T-helper 2 cell treated with Interferon-gamma antibody and Interleukin-4, amounts not matched to agents 5 μg/mL and 100 μg/mL, for 36 hours (primary cell): ENCODE measurements around the gene ZNF224.
"Not testable (repeated sequence)": the region's sequence is repeated elsewhere in the genome, so short reads cannot be mapped to it uniquely, and the experiment has no call there.

Experiments used
- DNase-seq: peaks from one replicate; pipeline ENCODE4 v3.0.0; 2021; ENCODE audit warnings: low spot score
- H3K27ac Mint-ChIP-seq: one replicate; pipeline ENCODE4 v1.8.0; 2021; ENCODE audit warnings: mild to moderate bottlenecking, mixed read lengths
- H3K27me3 Mint-ChIP-seq: one replicate; pipeline ENCODE4 v1.8.0; 2021; ENCODE audit warnings: low read depth, mixed read lengths
- H3K36me3 Mint-ChIP-seq: one replicate; pipeline ENCODE4 v1.8.0; 2021; ENCODE audit warnings: low read depth, mixed read lengths
- H3K4me1 Mint-ChIP-seq: one replicate; pipeline ENCODE4 v1.8.0; 2021; ENCODE audit warnings: low read depth, mixed read lengths
- H3K4me3 Mint-ChIP-seq: one replicate; pipeline ENCODE4 v1.8.0; 2022; ENCODE audit warnings: mild to moderate bottlenecking, moderate library complexity, mixed read lengths
- H3K9me3 Mint-ChIP-seq: one replicate; pipeline ENCODE4 v1.8.0; 2021; ENCODE audit warnings: mixed read lengths

Gene ZNF224

DNA sequence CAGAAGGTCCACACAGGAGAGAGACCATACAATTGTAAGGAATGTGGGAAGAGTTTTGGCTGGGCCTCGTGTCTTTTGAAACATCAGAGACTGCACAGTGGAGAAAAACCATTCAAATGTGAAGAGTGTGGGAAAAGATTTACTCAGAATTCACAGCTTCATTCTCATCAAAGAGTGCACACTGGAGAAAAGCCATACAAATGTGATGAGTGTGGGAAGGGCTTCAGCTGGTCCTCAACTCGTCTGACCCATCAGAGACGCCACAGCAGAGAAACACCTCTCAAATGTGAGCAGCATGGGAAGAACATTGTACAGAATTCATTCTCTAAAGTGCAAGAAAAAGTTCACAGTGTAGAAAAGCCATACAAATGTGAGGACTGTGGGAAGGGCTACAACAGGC is 13.6 kb downstream of the ZNF224 start:
- no peak overlapping the region for H3K27ac Mint-ChIP-seq
- H3K9me3 Mint-ChIP-seq, result peaks cover 68% of the 10 kb centered on the region
- peaks cover 8% of the 10 kb centered on the region for H3K4me1 Mint-ChIP-seq
- H3K27me3 Mint-ChIP-seq, result no peaks in the 10 kb centered on the region
- H3K36me3 Mint-ChIP-seq, result peaks cover 62% of the 10 kb centered on the region
- H3K4me3 Mint-ChIP-seq, result no peak overlapping the region
- DNase-seq, result no peak

DNA sequence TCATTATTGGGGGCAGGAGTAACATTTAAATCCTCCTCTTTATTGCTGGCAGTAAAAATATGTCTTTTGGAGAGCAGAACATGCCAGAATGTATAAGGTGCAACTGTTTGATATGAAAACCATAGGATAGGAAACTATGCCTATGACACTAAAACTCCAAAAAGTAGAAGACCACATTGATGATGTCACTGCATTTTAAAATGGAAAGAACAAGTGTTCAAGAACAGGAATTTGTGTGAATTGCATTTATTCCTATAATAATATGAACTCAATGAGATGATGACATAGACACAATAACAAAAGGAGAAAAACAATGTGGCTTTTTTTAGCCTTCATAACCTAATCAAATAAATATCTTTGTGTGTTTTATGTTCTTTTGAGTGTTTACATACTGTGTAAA is 15.3 kb downstream of the ZNF224 start:
- H3K9me3 Mint-ChIP-seq, result peaks cover 53% of the 10 kb centered on the region

GRCh38 chr19:44111910-44112463 is 17.8 kb downstream of the ZNF224 start:
- Mint-ChIP-seq H3K4me3 (peak overlapping the region; percentile 100), H3K9me3 (peaks cover 38% of the 10 kb centered on the region), H3K27ac (no peak overlapping the region), H3K36me3 (peaks cover 41% of the 10 kb centered on the region), H3K4me1 (peaks cover 15% of the 10 kb centered on the region), H3K27me3 (no peaks in the 10 kb centered on the region)
- DNase-seq, result no peak

More for the DNA sequence above, 15.3 kb downstream of the ZNF224 start:
- H3K27me3 Mint-ChIP-seq, result no peaks in the 10 kb centered on the region
- DNase-seq, result no peak
- peaks cover 49% of the 10 kb centered on the region for H3K36me3 Mint-ChIP-seq
- H3K27ac Mint-ChIP-seq, result no peak overlapping the region
- no peak overlapping the region for H3K4me3 Mint-ChIP-seq
- peaks cover 13% of the 10 kb centered on the region for H3K4me1 Mint-ChIP-seq

- Mint-ChIP-seq H3K4me1 (peaks cover 15% of the 10 kb centered on the region), H3K27ac (peak overlapping the region; percentile 92), H3K9me3 (peaks cover 30% of the 10 kb centered on the region), H3K36me3 (peaks cover 39% of the 10 kb centered on the region), H3K27me3 (no peaks in the 10 kb centered on the region), H3K4me3 (peak overlapping the region; percentile 100)
- no peak for DNase-seq
These were observed 18.6 kb downstream of the ZNF224 start for GRCh38 chr19:44112802-44113137.

DNA sequence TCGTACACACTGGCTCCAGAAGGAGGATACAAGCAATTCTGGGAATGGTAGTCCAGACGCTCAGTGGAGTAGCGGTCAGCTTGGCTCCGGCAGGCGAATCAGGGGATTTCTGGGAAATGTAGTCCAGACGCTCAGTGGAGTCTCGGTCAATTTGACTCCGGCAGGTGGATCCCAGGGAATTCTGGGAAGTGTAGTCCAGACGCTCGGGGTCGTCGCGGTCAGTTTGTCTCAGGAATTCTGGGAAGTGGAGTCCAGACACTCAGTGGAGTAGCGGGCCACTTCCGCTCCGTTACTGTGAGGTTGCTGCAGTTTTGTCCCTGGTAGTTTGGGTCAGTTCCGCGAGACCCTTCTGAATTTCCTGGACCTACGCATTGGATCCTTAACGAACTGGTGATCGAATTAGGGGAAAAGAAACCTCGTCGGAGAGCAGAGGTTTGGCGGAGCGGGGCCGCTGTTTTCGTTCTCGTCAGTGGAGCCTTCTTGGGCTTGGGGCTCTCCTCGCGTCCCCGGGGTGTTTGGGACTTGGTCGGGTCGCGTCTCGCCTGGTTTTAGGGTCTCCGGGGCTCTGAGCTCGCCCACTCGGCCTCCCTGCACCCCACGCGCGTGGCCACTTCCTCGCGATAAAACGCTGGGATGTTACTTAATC is 19.1 kb downstream of the ZNF224 start, which contains the start of gene ZNF225:
TSS of gene ZNF225 (plus strand) at position 262 of the 646 bp plus-strand sequence. CDS start 2,429 bp downstream, outside the sequence.
- Mint-ChIP-seq H3K27ac (peak within 1 kb of the TSS; percentile 92), H3K36me3 (peaks cover 38% of the 10 kb centered on the region), H3K4me3 (peak within 1 kb of the TSS; percentile 100), H3K4me1 (peaks cover 15% of the 10 kb centered on the region), H3K9me3 (peaks cover 26% of the 10 kb centered on the region), H3K27me3 (no peaks in the 10 kb centered on the region)
- DNase-seq, result peak; percentile 88

- DNase-seq, result no peak
- Mint-ChIP-seq H3K4me3 (peak overlapping the region; percentile 100), H3K4me1 (peaks cover 15% of the 10 kb centered on the region), H3K36me3 (peaks cover 42% of the 10 kb centered on the region), H3K27me3 (no peaks in the 10 kb centered on the region), H3K27ac (peak overlapping the region; percentile 92), H3K9me3 (peaks cover 22% of the 10 kb centered on the region)
These were observed 19.7 kb downstream of the ZNF224 start for GRCh38 chr19:44113784-44114390.

- Mint-ChIP-seq H3K9me3 (peaks cover 59% of the 10 kb centered on the region), H3K36me3 (peaks cover 90% of the 10 kb centered on the region)
- not testable (repeated sequence) for H3K4me3 Mint-ChIP-seq, DNase-seq, H3K27ac Mint-ChIP-seq, H3K4me1 Mint-ChIP-seq, H3K27me3 Mint-ChIP-seq
These were observed 27.0 kb downstream of the ZNF224 start for GRCh38 chr19:44121162-44121561.

GRCh38 chr19:44131955-44132354 is 37.8 kb downstream of the ZNF224 start:
- H3K27ac Mint-ChIP-seq, result no peak overlapping the region
- no peak for DNase-seq
- no peaks in the 10 kb centered on the region for H3K4me1 Mint-ChIP-seq
- H3K4me3 Mint-ChIP-seq, result no peak overlapping the region
- peaks cover 41% of the 10 kb centered on the region for H3K36me3 Mint-ChIP-seq
- peaks cover 44% of the 10 kb centered on the region for H3K9me3 Mint-ChIP-seq
- H3K27me3 Mint-ChIP-seq, result no peaks in the 10 kb centered on the region

DNA sequence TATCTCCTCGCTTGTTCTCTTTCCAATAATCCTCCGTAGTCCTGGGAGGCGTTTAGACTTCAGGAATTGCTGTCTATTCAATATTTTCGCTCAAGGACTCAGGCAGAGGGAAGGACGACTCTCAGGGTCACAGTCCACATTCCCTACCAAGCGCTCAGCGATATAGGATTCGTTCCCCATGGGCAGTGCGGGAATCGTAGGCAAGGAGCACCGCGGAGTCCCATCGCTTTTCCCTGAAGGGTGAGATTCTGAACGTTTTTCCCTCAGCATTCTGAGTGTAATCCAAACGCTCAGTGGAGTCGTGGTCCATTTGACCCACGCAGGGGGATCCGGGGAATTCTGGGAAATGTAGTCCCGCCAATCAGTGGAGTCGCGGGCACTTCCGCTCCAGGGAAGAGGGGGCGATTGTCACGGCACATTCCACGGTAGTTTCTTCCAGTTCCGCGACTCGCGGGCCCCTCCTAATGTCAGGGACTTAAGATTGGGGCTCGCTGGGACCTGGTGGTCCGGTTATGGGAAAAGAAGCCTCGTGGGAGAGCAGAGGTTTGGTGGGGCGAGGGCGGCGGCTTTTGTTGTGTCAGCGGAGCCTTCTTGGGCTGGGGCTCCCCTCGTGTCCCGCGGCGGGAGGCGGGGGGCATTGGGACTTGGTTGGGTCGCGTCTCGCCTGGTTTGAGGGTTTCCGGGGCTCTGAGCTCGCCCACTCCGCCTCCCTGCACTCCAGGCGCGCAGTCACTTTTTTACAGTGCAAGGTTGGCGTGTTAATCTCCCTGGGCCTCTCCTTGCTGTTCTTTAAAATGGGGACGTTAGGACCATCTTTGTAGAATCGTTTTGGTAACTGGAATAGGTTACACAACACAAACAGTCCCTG is 47.3 kb downstream of the ZNF224 start, which contains the start of gene ZNF234:
TSS of gene ZNF234 (plus strand) at position 364 of the 868 bp plus-strand sequence. CDS start 3,079 bp downstream, outside the sequence.
- peak; percentile 64 for DNase-seq
- H3K4me3 Mint-ChIP-seq, result peak within 1 kb of the TSS; percentile 94
- peaks cover 9% of the 10 kb centered on the region for H3K4me1 Mint-ChIP-seq
- H3K9me3 Mint-ChIP-seq, result peaks cover 30% of the 10 kb centered on the region
- H3K27ac Mint-ChIP-seq, result peak within 1 kb of the TSS; percentile 83
- no peaks in the 10 kb centered on the region for H3K27me3 Mint-ChIP-seq
- peaks cover 30% of the 10 kb centered on the region for H3K36me3 Mint-ChIP-seq

DNA sequence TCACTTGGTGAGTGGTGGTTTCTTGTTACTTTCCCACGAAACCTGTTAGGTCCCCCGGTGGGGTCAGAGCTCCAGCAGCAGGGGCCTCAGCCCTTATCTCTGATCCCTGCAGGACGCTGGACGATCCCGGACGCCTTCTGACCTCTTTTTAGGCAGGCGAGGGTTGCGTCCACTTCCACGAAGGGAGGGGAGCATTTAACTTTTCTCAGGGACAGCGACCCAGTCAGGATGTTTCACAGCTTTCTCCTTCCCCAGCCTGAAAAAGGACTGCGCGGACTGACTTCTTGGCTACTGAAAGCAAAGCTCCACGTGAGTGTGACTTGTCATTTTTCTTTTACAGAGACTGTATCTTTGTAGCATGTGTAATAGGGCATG is 47.9 kb downstream of the ZNF224 start:
- Mint-ChIP-seq H3K36me3 (peaks cover 31% of the 10 kb centered on the region), H3K9me3 (peaks cover 26% of the 10 kb centered on the region), H3K27me3 (no peaks in the 10 kb centered on the region)

DNA sequence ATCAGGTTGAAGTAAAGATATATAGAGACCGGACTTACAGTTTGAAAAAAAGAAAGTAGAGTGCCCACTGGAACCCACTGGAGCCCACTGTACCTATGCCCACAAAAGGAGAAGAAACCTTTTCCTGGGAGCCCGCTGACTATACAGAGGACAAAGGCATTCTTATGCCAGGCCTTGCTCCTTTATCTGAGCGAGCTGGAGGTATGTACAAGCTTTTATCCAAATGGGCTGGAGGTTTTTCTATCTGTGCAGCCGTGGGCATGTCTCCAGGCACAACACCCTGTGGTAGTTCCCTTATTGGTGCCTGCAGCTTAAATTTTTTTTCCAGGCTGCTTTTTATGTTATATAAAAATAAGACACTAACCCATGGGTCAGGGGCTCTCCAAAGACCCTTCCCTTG is 55.6 kb downstream of the ZNF224 start:
- Mint-ChIP-seq H3K27me3 (no peaks in the 10 kb centered on the region), H3K9me3 (peaks cover 41% of the 10 kb centered on the region), H3K4me3 (no peak overlapping the region), H3K4me1 (no peaks in the 10 kb centered on the region), H3K27ac (no peak overlapping the region), H3K36me3 (peaks cover 83% of the 10 kb centered on the region)
- DNase-seq, result no peak

More for the DNA sequence above, 47.9 kb downstream of the ZNF224 start:
- Mint-ChIP-seq H3K27ac (peak overlapping the region; percentile 83), H3K4me1 (peaks cover 9% of the 10 kb centered on the region), H3K4me3 (peak overlapping the region; percentile 94)
- no peak for DNase-seq

DNA sequence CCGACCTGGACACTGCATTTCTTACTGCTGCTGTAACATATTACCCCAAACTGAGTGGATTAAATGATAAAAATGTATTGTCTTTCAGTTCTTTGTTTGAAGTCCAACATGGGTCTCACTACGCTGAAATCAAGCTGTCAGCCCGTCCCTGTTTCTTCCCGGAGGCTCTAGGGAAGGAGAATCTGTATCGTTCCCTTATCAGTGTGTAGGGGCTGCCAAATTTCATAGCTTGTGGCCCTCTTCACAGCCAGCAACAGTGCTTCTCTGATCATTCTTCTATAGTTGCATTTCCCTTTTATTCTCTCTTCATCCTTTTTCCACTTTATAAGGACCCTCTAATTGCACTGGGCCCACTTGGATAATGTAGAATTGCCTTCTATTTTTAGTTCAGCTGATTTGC is 57.3 kb downstream of the ZNF224 start:
- DNase-seq, result no peak
- H3K27ac Mint-ChIP-seq, result no peak overlapping the region
- no peaks in the 10 kb centered on the region for H3K27me3 Mint-ChIP-seq
- no peak overlapping the region for H3K4me3 Mint-ChIP-seq
- no peaks in the 10 kb centered on the region for H3K4me1 Mint-ChIP-seq
- peaks cover 77% of the 10 kb centered on the region for H3K36me3 Mint-ChIP-seq
- peaks cover 49% of the 10 kb centered on the region for H3K9me3 Mint-ChIP-seq

DNA sequence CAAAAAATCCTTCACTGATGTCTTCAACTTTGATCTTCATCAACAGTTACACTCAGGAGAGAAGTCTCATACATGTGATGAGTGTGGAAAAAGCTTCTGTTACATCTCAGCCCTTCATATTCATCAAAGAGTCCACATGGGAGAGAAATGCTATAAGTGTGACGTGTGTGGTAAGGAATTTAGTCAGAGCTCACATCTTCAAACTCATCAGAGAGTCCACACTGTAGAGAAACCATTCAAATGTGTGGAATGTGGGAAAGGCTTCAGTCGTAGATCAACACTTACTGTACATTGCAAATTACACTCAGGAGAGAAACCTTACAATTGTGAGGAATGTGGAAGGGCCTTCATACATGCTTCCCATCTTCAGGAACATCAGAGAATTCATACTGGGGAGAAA is 62.3 kb downstream of the ZNF224 start:
- Mint-ChIP-seq H3K9me3 (peaks cover 75% of the 10 kb centered on the region), H3K4me1 (no peaks in the 10 kb centered on the region), H3K27me3 (no peaks in the 10 kb centered on the region), H3K36me3 (peaks cover 57% of the 10 kb centered on the region), H3K4me3 (no peak overlapping the region), H3K27ac (no peak overlapping the region)
- no peak for DNase-seq
